Endothelial cell of hepatic sinusoid (primary cell): ENCODE results near the gene FOXA1.
"Not testable (repeated sequence)": the region's sequence is repeated elsewhere in the genome, so short reads cannot be mapped to it uniquely, and the experiment has no call there.

Experiments
- in situ Hi-C: cut with HindIII; loops from 2 replicates; pipeline ENCODE4 v1.10.0; 2017; ENCODE audit warnings: low sequenced_read_pairs

The FOXA1 gene

GRCh38 chr14:37563189-37563588 is 31.9 kb downstream of the FOXA1 start:
- in situ Hi-C loops, result loop anchor here (10.0 kb wide), 1 partner anchor 308 kb away; no protein-coding TSS in a partner anchor

- in situ Hi-C loops, result no loop called here
Observed at GRCh38 chr14:37559386-37559785, 35.7 kb downstream of the FOXA1 start.

- in situ Hi-C loops, result no loop called here
Observed at GRCh38 chr14:37558740-37559139, 36.3 kb downstream of the FOXA1 start.

GRCh38 chr14:37555596-37555995 is 39.5 kb downstream of the FOXA1 start:
- in situ Hi-C loops, result not testable (repeated sequence)

- in situ Hi-C loops, result no loop called here
Observed at GRCh38 chr14:37553935-37554550, 41.0 kb downstream of the FOXA1 start.

- in situ Hi-C loops, result no loop called here
Observed at GRCh38 chr14:37551119-37551518, 43.9 kb downstream of the FOXA1 start.

- in situ Hi-C loops, result no loop called here
Observed at GRCh38 chr14:37550511-37550910, 44.5 kb downstream of the FOXA1 start.

- in situ Hi-C loops, result no loop called here
Observed at GRCh38 chr14:37546621-37547447, 48.2 kb downstream of the FOXA1 start.

- in situ Hi-C loops, result no loop called here
Observed at GRCh38 chr14:37545174-37545573, 49.9 kb downstream of the FOXA1 start.

- in situ Hi-C loops, result no loop called here
Observed at GRCh38 chr14:37544407-37544806, 50.6 kb downstream of the FOXA1 start.

- in situ Hi-C loops, result no loop called here
Observed at GRCh38 chr14:37539992-37540391, 55.1 kb downstream of the FOXA1 start.
